NK-92 (cell line): ENCODE results near the gene ZNF605.
"Not testable (repeated sequence)": the region's sequence is repeated elsewhere in the genome, so short reads cannot be mapped to it uniquely, and the experiment has no call there.

Experiments
- DNase-seq: peaks from one replicate; lab custom pipeline; 2025; ENCODE audit not compliant: unreplicated experiment; lab: John Stamatoyannopoulos, UW

ZNF605 gene

DNA sequence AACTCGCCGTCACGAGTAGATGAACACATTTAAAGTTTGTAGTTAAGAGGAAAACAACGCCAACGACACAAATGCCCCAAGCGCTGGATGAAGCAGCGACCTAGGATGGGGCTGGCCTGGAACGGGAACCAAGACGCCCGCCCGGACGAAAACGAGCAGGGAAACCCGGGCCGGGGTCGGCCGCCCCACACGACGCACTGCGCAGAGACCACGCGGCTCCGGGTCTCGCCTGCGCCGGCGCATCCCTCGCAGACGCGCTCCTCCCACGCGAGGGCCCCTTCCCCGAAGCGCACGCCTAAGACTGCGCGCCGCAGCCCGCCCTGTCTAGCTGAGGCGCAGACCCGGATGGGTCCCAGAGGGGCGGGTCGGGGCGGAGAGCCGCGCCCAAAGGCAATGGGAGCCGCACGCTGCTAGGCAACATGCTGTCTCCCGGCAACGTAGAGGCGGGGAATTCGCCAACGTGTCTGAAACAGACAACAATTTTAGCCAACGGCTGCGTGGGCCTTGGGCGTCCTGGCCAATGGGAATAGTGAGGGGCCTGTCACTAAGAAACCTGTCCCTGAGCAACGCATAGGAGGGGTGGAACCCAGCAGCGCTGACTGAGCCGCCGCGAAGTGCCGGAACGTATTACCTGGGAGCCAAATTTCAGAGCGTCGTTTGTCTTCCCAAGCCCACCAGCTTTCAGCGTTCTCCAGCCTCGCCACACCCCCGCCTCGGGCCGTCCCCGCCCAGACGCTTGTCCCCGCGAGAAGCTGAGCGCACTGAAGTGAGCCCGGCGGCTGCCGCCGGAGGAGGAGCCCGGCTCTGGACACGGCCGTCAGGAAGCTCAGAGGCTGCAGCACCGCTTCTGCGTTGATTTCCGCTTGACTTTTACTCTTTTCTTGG, 47.7 kb downstream of the ZNF605 start:
- DNase-seq, result peak; percentile 76

DNA sequence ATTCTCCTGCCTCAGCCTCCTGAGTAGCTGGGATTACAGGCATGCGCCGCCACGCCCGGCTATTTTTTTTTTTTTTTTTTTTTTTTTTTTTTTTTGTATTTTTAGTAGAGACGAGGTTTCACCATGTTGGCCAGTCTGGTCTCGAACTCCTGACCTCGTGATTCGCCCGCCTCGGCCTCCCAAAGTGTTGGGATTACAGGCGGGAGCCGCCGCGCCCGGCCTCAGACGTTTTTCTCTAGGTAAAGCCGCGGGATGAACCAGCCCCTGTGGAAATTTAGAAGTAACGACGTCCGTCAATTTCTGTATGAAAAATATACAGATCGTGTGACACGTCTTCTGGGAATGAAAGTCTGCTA, 48.3 kb downstream of the ZNF605 start:
- not testable (repeated sequence) for DNase-seq

DNA sequence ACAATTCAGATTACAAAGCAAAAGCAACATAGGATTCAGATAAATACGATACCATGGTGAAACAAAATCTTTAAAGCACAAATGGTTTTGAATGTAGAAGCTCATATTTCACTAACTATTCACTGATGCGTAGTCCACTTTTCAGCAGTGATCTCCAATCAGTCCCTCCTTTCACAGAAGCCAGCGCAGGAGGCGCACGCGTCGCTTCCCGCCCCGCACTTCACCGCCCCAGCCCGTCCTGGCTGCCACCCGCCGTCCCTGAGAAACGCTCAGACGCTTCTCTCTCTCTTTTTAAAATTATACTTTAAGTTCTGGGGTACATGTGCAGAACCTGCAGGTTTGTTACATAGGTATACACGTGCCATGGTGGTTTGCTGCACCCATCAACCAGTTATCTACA, 48.9 kb downstream of the ZNF605 start:
- DNase-seq, result no peak

DNA sequence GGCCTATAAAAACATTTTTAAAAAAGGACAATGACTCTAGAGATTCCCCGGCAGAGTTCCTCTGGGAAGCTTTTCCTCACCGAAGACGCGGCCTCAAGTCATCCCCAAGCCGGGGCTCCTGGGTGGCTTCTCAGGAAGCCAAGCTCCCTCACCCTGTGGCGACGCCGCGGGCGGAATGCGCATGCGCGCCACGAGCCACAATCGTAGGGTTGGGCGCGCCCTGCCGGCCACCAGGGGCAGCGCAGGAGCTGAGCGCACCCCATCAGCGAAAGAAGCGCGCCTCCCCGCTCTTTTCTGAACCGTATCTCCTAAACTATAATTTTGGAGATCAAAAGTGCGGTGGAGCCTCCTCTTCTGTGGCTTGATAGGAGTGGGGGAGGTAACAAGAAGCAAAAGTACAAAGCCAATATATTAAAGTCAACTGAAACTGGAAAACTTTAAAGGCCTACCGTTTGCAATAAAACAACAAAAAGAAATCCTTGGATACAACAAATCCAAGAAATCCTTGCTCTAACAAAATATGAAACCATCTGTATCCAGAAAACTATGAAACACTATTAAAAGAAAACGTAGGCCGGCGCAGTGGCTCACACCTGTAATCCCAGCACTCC, 51.3 kb downstream of the ZNF605 start:
- peak; percentile 8 for DNase-seq

DNA sequence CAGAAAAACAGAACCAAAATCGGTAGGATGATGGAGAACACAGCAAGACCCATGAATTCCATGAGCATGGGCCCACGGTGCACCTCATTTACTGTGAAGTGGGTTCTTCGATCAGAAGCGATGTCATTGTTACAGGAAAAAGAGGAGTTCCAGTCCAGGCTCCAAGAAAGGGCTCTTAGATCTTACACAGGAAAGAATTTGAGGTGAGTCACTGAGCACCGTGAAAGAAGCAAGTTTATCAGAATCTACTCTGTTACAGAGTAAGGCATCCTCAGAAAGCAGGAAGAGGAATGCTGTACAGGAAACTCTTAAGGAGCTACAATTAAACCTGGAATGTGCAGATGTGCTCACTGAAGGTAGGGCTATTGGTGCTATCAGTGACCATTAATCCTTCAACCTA, 57.1 kb downstream of the ZNF605 start:
- DNase-seq, result no peak

DNA sequence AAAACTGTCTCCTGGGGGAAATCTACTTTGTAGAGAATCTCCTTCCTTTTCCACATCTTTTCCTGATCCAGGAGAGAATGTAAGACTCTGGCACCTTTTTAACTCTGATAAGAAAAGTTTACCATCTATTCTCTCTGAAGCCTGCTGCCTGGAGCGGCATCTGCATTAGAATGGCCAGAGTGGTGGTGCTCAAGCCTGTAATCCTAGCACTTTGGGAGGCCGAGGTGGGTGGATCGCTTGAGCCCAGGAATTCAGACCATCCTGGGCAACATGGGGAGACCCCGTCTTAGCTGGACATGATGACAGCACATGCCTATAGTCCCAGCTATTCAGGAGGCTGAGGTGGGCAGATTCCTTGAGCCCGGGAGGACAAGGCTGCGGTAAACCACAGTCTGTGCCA, 67.3 kb downstream of the ZNF605 start:
- no peak for DNase-seq

DNA sequence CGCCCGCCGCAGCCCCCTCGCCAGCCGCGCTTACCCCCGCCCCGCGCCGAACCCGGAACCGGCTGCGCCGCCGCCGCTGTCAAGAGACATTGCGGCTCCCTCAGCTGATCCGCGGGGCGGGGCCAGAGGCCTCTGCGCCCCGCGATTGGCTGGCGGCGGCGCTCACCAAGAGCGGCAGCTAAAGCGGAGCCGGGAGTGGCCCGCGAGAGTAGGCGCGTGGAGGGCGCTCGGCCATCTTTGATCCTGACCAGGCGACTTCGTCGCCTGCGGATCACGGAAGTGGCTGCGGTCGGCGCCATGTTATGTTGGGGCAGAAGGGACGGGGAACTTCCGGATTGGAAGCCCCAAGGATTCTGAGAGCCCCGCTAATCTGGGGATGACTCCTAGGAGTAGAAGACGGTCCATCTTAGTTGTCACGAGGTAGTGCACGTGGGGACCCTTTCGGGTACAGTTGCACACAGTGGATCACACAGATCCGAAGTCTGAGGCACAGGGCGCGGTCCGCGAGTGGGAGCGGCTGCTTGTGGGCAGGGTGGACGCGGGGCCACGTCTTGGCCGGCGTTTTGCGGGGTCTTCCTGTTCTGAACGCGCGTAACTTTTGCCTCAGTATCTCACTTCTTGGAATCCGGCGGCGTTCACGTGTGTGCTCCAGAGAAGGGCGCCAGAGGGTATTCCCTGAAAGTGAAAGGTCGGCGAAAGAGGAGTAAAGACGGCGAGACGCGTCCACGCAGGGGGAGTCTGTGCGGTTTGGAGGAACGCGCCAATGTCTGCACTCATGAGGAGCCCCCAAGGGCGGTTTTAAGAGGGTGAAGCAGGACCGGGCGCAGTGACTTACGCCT, 68.4 kb downstream of the ZNF605 start, which contains the start of gene CHFR:
Gene CHFR, minus strand, starts transcription at position 93 of the 839 bp plus-strand sequence. CDS start 277 bp downstream, outside the sequence.
- DNase-seq, result peak; percentile 66

DNA sequence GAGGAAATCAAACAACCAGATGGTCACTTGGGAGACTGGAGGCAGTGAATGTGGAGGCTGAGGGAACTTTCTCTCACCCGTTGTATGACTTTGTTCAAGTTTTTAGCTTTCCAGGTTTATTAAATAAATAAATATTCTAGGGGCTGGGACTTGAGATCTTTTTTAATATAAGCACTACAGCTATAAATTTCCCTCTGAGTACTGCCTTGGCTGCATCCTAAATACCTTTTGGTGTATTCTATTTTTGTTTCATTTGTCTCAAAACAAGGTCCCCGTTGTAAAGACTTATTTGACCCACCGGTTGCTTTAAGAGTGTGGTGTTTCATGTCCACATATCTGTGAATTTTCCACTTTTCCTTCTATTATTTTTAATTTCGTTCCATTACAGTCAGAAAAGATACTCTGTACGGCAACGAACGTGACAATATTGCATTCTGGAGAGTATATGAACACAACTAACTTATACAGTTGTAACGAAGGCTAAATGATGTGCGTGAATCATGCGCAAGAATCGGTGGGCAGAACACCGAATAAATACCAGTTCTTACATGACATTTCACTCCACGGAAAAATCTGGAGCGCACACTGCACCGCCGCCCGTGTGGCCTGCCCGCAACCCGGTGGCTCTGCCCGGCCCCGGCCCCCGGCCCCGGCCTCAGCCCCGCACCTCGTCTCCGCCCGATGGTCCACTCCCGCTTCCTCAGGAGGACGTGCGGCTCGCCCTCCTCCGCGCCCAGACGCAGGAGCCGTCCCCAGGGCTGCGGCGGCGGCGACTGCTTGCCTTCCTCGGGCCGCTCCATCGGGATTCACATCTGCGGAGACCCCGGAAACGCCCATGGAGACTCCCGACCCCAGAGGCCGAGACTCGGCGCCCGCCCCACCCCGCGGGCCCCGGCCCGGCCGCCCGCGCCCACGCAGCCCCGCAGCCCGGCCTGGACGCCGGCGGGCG, 69.3 kb downstream of the ZNF605 start:
- no peak for DNase-seq

DNA sequence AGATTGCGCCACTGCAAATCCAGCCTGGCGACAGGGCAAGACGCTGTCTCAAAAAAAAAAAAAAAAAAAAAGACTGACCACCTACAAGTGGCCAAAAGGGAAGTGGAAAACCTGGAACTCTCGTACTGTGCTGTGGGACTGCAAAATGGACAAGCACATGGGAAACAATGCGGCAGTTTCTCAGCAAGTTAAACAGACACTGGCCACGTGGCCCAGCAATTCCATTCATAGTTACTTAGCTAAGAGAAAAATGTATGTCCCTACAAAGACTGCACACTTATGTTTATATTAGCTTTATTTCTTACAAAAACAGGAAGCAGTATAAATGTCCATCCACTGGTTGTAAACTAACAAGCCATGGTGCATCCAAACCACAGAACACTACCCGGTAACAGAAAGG, 74.3 kb downstream of the ZNF605 start:
- no peak for DNase-seq

DNA sequence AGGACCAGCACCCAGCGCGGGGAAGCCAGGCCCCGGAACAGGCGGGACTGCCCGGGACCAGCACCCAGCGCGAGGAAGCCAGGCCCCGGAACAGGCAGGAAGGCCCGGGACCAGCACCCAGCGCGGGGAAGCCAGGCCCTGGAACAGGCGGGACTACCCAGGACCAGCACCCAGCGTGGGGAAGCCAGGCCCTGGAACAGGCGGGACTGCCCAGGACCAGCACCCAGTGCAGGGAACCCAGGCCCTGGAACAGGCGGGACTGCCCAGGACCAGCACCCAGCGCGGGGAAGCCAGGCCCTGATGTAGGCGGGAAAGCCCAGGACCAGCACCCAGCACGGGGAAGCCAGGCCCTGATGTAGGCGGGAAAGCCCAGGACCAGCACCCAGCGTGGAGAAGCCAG, 81.5 kb downstream of the ZNF605 start:
- DNase-seq, result not testable (repeated sequence)

DNA sequence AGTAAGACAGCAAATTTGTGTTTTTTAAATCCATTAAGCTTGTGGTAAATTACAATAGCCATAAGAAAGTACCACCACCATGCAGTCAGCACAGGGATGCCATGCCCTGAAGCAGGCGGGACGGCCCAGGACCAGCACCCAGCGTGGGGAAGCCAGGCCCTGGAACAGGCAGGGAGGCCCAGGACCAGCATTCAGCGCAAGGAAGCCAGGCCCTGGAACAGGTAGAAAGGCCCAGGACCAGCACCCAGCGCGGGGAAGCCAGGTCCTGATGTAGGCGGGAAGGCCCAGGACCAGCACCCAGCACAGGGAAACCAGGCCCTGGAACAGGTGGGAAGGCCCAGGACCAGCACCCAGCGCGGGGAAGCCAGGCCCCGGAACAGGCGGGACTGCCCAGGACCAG, 81.9 kb downstream of the ZNF605 start:
- DNase-seq, result no peak

DNA sequence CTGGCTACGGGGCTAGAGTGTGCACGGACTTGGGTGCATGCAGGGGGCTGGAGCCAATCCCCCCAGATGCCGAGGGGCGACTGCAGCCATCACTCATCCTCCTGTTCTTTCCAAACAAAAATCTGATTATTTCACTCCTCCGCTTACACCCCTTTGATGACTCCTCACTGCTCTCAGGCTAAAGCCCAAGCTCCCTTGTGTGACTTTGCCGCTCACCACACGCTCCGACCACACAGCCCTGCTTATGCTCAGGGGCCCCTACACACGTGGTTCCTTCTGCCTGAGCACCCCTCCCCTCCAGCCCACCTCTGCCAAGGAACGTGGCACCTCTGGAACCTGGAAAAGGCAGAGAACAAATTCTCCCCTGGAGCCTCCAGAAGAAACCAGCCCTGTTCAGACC, 82.4 kb downstream of the ZNF605 start:
- no peak for DNase-seq

DNA sequence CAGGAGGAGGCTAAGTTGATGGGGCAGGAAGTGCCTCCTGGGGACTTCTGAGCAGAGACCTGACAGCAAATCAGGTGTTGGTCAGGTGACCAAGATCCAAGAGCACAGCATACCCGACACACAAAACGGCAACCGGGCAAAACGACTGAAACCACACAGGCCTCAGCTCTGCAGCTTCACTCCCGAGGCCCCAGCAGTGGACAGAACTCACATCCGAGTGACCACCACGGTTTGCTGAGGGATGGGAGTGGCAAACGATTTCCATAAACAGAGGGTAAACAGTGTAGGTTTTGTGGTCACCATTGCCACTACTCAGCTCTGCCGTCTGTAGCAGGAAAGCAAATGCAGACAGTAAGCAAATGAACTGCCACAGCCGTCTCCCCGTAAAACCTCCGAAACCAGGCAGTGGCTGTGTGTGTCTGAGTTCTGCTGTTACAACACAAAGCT, 83.1 kb downstream of the ZNF605 start:
- no peak for DNase-seq

DNA sequence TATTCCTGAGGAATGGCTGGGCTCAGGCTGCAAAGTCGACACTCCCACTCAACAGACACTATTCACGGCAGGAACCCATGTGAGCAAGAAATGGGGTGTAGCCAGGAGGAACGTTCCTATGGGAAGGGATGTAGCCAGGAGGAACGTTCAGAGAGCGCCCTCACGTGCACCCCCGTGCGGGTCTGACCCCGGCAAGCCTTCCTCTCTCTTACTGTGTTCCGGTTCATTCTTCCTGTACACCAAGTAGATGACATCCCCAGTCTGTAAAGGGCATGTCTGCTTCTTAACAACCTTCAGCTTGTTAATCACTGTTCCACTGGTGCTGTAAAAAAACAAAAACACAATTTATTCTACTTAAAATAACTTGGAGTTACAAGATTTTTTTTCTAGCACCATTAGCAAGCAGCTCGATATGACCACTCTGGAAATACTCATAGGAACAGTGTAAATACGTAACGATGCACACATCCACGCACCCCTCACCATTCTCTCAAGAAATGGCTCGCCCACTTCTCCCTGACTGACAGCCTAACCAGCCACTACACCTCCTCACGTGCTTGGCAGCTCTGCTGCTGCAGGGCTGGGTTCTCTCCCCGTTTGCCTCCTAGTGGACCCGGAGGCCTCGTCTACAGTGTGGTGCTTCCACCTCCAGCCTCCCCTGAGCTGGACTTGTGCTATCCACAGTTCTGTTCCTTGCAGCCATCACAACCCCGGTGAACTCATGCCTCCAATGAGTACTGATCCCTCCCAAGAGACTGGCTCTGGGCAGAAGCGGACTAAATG, 83.8 kb downstream of the ZNF605 start:
- DNase-seq, result no peak

DNA sequence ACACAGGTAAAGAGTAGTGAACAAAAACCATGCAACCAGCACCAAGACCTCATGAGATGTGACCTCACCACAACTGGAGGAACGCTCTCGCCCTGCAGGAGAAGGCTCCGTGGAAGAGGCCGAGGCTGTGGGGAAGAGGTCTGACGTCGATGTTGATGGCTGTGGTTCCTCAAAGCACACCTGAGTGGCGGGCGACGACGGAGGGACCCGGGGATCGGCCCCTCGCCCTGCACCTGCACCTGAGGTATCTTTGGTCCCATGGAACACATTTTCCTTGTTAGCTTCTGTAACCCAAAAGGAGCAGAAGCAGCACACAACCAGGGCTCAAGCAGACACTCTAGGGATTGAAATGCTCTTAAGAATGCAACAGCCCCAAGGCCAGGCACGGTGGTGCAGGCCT, 86.6 kb downstream of the ZNF605 start:
- DNase-seq, result no peak
